Lower lobe of right lung (tissue), 2 donors: ENCODE data around the gene SLC37A4. TPM values are rescaled to one million over a fixed set of nuclear protein-coding genes. Genes with fewer than 3 reads are reported as not detected.
A peak's percentile ranks its signal among the peaks of the same experiment; 100 is the strongest.
"Not testable (repeated sequence)": the region's sequence is repeated elsewhere in the genome, so short reads cannot be mapped to it uniquely, and the experiment has no call there.

Experiments
- ATAC-seq, 2 donors: fragments of 200-7000 bp; cut with Tn5 transposase; one replicate each; pipeline ENCODE4 v1.9.1; 2020 to 2022; ENCODE audit warnings: mild to moderate bottlenecking in 2 of 2, moderate library complexity in 2 of 2
- DNase-seq: peaks from one replicate; pipeline ENCODE4 v3.0.0-alpha.2; 2020
- H3K27ac ChIP-seq: fragments of 200-600 bp; one replicate; pipeline ENCODE4 v1.8.0; 2022
- H3K27me3 ChIP-seq: fragments of 200-600 bp; one replicate; pipeline ENCODE4 v1.8.0; 2022; ENCODE audit warnings: low read depth
- H3K36me3 ChIP-seq: fragments of 200-600 bp; one replicate; pipeline ENCODE4 v1.8.0; 2022; ENCODE audit warnings: mild to moderate bottlenecking
- H3K4me1 ChIP-seq: fragments of 200-600 bp; one replicate; pipeline ENCODE4 v1.8.0; 2022
- H3K4me3 ChIP-seq: fragments of 200-600 bp; one replicate; pipeline ENCODE4 v1.8.0; 2022; ENCODE audit warnings: mild to moderate bottlenecking
- H3K9me3 ChIP-seq: fragments of 200-600 bp; one replicate; pipeline ENCODE4 v1.8.0; 2022
- intact Hi-C: fragments of 100-400 bp; cut with DNase I; formaldehyde crosslinking; loops from one replicate; pipeline ENCODE4 v1.11.0; 2022
- total RNA-seq: library from RNA; stranded (reverse); fragmentation: NEBNext Ultra II Directional; extraction: Animal tissue kit (Norgen Biotek cat#: 25700); gene quantifications from one replicate; pipeline ENCODE4 v1.2.1, GENCODE V29; 2021
- TF ChIP-seq, protein P1 (sequence below): fragments of 200-600 bp; IDR thresholded peaks from one replicate; pipeline ENCODE4 v1.8.0; 2022; ENCODE audit warnings: antibody characterized with exemption, mild to moderate bottlenecking
- donor health status: DM: no; HTN: yes; CAD: no; lungs with severe emphysema.

The SLC37A4 gene
- total RNA-seq, 1 donor from 2014 or later = 13.2 TPM

DNA sequence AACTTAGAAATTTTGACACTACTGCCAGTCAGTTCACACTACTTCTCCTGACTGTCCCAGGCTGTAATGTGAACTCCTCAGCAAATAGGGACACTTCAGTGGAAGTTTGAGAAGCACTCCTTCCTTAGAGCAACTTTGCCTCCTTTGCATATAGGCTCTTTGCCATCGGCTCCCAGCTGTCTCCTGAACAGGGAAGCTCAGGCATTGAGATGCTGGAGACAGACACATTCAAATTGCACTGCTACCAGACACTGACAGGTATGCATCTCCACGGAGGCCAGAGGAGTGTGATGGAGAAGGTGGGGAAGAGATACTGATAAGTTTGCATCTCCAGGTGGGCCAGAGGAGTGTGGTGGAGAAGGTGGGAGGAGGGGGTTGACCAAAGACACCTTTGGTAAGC, 10.7 kb downstream of the SLC37A4 start:
- H3K4me1 ChIP-seq = peaks cover 60% of the 10 kb centered on the region
- intact Hi-C loops = no loop called here
- H3K36me3 ChIP-seq = peaks cover 65% of the 10 kb centered on the region
- DNase-seq (no peak), ATAC-seq (no peak)
- no peak overlapping the region for H3K27ac ChIP-seq
- TF ChIP-seq, protein P1, sequence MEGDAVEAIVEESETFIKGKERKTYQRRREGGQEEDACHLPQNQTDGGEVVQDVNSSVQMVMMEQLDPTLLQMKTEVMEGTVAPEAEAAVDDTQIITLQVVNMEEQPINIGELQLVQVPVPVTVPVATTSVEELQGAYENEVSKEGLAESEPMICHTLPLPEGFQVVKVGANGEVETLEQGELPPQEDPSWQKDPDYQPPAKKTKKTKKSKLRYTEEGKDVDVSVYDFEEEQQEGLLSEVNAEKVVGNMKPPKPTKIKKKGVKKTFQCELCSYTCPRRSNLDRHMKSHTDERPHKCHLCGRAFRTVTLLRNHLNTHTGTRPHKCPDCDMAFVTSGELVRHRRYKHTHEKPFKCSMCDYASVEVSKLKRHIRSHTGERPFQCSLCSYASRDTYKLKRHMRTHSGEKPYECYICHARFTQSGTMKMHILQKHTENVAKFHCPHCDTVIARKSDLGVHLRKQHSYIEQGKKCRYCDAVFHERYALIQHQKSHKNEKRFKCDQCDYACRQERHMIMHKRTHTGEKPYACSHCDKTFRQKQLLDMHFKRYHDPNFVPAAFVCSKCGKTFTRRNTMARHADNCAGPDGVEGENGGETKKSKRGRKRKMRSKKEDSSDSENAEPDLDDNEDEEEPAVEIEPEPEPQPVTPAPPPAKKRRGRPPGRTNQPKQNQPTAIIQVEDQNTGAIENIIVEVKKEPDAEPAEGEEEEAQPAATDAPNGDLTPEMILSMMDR = no peak
- no peaks in the 10 kb centered on the region for H3K9me3 ChIP-seq
- no peaks in the 10 kb centered on the region for H3K27me3 ChIP-seq
- H3K4me3 ChIP-seq = peak overlapping the region; percentile 93

DNA sequence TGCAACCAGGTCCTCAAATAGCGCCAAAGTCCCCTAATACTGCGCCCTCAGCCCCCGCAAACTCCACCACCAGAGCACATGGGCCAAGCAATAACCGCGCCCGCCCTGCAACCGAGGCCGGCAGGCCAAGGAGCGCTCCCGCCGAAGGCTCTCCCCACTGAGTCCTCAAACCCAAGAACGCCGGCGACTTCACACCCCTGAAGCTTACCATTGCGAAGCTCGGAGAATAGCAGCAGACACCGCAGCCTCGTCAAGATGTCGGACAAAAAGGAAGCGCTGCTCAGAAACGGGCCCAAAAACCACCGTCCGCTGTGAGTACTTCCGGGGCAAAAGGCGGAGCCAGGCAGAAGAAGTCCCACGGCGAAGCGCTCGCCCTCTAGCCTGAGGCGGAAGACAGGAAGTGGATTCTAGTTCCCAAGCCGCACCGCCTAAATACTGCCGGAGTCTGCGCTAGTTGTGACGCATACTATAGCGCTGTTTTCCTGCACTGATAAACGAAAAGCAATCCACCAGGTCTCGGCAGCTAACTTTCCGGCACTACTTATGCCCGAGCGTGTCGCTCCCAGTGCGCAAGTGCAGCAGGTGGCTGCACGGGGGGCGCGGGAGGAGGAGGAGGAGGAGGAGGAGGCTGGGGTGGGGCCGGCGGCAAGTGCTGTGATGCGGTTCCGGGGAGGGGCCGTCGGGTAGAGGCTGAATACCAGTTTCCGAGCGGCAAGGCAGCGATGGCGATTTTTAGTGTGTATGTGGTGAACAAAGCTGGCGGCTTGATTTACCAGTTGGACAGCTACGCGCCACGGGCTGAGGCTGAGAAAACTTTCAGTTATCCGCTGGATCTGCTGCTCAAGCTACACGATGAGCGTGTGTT, 12.4 kb downstream of the SLC37A4 start, which contains the start of the genes RPS25 and TRAPPC4:
Gene RPS25, minus strand, starts transcription at position 270 of the 865 bp plus-strand sequence. Its CDS starts 59 bp downstream, at position 211.
Gene TRAPPC4, plus strand, starts transcription at position 693 of the 865 bp plus-strand sequence. Its CDS starts 30 bp downstream, at position 723.
- intact Hi-C loops = no loop called here
- peaks cover 64% of the 10 kb centered on the region for H3K36me3 ChIP-seq
- TF ChIP-seq, protein P1 = no peak
- H3K27ac ChIP-seq = peak within 1 kb of the TSS; percentile 96
- peak; percentile 97 for ATAC-seq
- DNase-seq = peak; percentile 97
- H3K4me1 ChIP-seq = peaks cover 48% of the 10 kb centered on the region
- H3K9me3 ChIP-seq = no peaks in the 10 kb centered on the region
- H3K4me3 ChIP-seq = peak within 1 kb of the TSS; percentile 93
- no peaks in the 10 kb centered on the region for H3K27me3 ChIP-seq

DNA sequence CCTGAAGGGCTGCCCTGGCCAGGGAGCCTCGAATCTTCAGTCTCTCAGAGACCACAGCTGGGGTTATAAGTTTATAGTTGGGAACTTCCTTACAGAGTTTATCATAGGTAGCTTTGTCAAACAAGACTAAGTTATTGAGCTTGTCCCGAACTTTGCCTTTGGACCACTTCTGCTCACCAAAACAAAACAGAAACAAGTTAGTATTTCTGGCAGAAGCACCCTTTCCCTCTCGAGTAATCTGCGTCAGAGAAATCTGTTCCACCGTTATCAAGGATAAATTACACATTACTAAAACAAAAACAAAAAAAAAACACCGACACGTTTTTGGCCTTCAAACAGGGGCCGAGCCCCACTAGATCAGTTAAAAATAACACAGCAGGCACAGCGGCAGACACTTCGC, 13.3 kb downstream of the SLC37A4 start:
- peaks cover 48% of the 10 kb centered on the region for H3K4me1 ChIP-seq
- H3K9me3 ChIP-seq, DNase-seq, intact Hi-C loops, H3K27me3 ChIP-seq, ATAC-seq: not testable (repeated sequence)
- peak overlapping the region; percentile 93 for H3K4me3 ChIP-seq
- peak overlapping the region; percentile 96 for H3K27ac ChIP-seq
- peaks cover 64% of the 10 kb centered on the region for H3K36me3 ChIP-seq

DNA sequence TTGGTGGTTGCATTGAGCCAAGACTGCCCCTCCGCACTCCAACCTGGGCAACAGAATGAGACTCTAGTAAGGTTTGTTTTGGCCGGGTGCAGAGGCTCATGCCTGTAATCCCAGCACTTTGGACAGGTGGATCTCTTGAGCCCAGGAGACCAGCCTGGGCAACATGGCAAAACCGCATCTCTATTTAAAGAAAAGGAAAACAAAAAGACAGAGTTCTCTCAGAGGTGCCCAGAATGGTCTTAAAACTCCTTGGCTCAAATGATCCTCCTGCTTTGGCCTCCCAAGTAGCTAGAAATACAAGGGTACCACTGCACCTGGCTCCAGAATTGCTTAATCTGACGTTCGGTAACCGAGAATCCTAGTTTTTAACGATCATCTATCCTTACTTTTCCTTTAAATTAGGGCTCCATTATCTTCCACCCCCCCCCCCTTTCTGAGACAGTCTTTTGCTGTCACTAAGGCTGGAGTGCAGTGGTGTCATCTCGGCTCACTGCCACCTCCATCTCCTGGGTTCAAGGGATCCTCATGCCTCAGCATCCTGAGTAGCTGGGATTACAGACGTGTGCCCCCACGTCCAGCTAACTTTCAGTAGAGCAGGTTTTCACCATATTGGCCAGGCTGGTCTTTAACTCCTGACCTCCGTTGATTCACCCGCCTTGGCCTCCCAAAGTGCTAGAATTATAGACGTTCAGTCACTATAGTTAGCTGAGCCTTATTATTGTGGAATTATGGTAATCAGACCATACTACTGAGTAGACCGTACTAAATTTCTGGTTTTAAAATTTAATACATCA, 14.3 kb downstream of the SLC37A4 start:
- no peak for ATAC-seq
- Histone ChIP-seq H3K9me3 (no peaks in the 10 kb centered on the region), H3K4me3 (peak overlapping the region; percentile 93), H3K4me1 (peaks cover 42% of the 10 kb centered on the region), H3K27ac (no peak overlapping the region), H3K27me3 (no peaks in the 10 kb centered on the region), H3K36me3 (peaks cover 64% of the 10 kb centered on the region)
- intact Hi-C loops = no loop called here
- TF ChIP-seq, protein P1 = no peak
- no peak for DNase-seq

DNA sequence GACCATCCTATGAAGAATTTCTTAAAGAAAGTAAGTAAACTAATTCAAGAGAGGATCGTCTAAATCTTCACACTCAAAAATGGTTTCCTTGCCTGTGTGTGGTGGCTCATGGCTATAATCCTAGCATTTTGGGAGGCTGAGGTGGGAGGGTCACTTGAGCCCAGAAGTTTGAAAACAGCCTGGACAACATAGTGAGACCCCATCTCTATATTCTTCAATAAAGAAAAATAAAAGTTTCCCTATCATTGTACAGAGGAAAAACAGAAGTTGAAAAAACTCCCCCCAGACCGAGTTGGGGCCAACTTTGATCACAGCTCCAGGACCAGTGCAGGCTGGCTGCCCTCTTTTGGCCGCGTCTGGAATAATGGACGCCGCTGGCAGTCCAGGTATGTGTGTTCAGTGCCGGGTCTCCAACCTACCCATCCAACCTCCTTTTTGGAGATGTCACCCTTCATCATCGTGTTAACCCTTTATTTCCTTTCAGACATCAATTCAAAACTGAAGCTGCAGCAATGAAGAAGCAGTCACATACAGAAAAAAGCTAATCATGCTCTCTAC, 15.5 kb downstream of the SLC37A4 start:
- Histone ChIP-seq H3K27ac (no peak overlapping the region), H3K4me3 (no peak overlapping the region), H3K27me3 (no peaks in the 10 kb centered on the region), H3K9me3 (no peaks in the 10 kb centered on the region), H3K36me3 (peaks cover 69% of the 10 kb centered on the region), H3K4me1 (peaks cover 30% of the 10 kb centered on the region)
- intact Hi-C loops = no loop called here
- no peak for DNase-seq
- ATAC-seq = no peak
- TF ChIP-seq, protein P1 = no peak
